Measurements from ENCODE around the gene CTTNBP2. TPM values are rescaled to one million over a fixed set of nuclear protein-coding genes. Genes with fewer than 3 reads are reported as not detected.

The CTTNBP2 gene
- total RNA-seq, 1 experiment from 2014 or later: 17.6 TPM

DNA sequence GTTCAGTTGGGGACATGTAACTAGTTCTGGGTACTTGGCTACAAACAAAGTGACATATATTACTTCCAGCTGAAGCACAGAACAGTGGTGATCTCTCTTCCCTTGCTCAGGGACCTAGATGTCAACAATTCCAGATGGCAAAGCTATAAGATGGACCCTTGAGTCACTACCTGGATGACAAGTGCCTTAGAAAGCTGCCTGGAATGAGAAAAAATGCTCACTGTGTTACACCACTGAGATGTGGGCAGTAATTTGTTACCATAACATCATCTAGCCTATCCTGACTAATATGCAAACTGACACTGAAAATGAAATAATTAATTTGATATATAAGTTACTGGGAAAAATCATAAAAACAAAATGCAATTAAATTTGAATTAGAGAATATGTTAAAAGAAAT lies 16.4 kb upstream of the CTTNBP2 start:
- no peak overlapping the region for H3K4me3 Mint-ChIP-seq
- Histone ChIP-seq H3K79me2 (ENCODE audit: insufficient read depth, low read length) (no peaks in the 10 kb centered on the region), H3K27ac (ENCODE audit: insufficient read length, low read depth, low read length) (no peak overlapping the region), H3K23me2 (ENCODE audit: insufficient read length, low read depth, low read length, poor library complexity, severe bottlenecking) (no peaks in the 10 kb centered on the region), H2BK15ac (ENCODE audit: low read depth, low read length) (no peak overlapping the region), H3T11ph (ENCODE audit: low read length) (no peak overlapping the region), H3K18ac (ENCODE audit: insufficient read length, low read depth, low read length) (no peak overlapping the region), H4K20me1 (ENCODE audit: control insufficient read depth, insufficient read depth, insufficient read length) (no peaks in the 10 kb centered on the region), H2BK20ac (ENCODE audit: low read depth, low read length, poor library complexity, severe bottlenecking) (no peak overlapping the region), H2AFZ (ENCODE audit: low read length) (no peak overlapping the region), H4K91ac (ENCODE audit: insufficient read length, low read depth, low read length) (no peak overlapping the region), H4K8ac (replicated peaks; ENCODE audit: insufficient read length, low read depth, low read length) (no peak overlapping the region), H3K4ac (ENCODE audit: low read depth, low read length) (no peak overlapping the region), H3K79me1 (ENCODE audit: insufficient read depth, low read depth, low read length, poor library complexity, severe bottlenecking) (no peaks in the 10 kb centered on the region), H3K4me2 (ENCODE audit: insufficient read depth, insufficient read length, low read length) (no peak overlapping the region), H3K56ac (ENCODE audit: insufficient read length, low read depth, low read length) (no peak overlapping the region), H4K5ac (ENCODE audit: insufficient read length, low read depth, low read length) (no peak overlapping the region), H2BK120ac (ENCODE audit: low read depth, low read length, poor library complexity, severe bottlenecking) (no peak overlapping the region), H3K23ac (ENCODE audit: insufficient read length, low read depth, low read length) (no peak overlapping the region), H3K14ac (ENCODE audit: insufficient read depth, low read length) (no peak overlapping the region), H3K27me3 (ENCODE audit: insufficient read depth, low read length) (no peaks in the 10 kb centered on the region), H2AK5ac (ENCODE audit: insufficient read length, low read length) (no peak overlapping the region), H3K4me1 (ENCODE audit: insufficient read depth, low read length) (peaks cover 3% of the 10 kb centered on the region; the same call in 1 of the 2 replicates), H2BK5ac (ENCODE audit: insufficient read length, low read length) (no peak overlapping the region), H2BK12ac (ENCODE audit: insufficient read length, low read depth, low read length) (no peak overlapping the region), H3K9me3 (ENCODE audit: control insufficient read depth, low read depth, low read length) (no peaks in the 10 kb centered on the region), H3K9ac (ENCODE audit: extremely low read depth, insufficient read length, low read length) (no peak overlapping the region)
- DNase-seq: no peak
- TF ChIP-seq, protein P1, sequence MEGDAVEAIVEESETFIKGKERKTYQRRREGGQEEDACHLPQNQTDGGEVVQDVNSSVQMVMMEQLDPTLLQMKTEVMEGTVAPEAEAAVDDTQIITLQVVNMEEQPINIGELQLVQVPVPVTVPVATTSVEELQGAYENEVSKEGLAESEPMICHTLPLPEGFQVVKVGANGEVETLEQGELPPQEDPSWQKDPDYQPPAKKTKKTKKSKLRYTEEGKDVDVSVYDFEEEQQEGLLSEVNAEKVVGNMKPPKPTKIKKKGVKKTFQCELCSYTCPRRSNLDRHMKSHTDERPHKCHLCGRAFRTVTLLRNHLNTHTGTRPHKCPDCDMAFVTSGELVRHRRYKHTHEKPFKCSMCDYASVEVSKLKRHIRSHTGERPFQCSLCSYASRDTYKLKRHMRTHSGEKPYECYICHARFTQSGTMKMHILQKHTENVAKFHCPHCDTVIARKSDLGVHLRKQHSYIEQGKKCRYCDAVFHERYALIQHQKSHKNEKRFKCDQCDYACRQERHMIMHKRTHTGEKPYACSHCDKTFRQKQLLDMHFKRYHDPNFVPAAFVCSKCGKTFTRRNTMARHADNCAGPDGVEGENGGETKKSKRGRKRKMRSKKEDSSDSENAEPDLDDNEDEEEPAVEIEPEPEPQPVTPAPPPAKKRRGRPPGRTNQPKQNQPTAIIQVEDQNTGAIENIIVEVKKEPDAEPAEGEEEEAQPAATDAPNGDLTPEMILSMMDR (conservative IDR thresholded peaks at IDR 0.05): no peak
- no peaks in the 10 kb centered on the region for H3K36me3 Mint-ChIP-seq (ENCODE audit: insufficient read depth in 1 of 3, low read depth in 3 of 3)
- H3K9me3 Mint-ChIP-seq: no peaks in the 10 kb centered on the region
- no peak overlapping the region; a peak in 1 of 7 replicates for H3K27ac Mint-ChIP-seq
- H3K4me1 Mint-ChIP-seq: peaks cover 25 to 29% of the 10 kb centered on the region in 2 experiments
- no peaks in the 10 kb centered on the region for H3K27me3 Mint-ChIP-seq (ENCODE audit: low read depth)
